HG02870 (cell line): ENCODE measurements around the gene RPP14.

Experiments
- ATAC-seq: cut with Tn5 transposase; IDR thresholded peaks from one replicate; pipeline ENCODE4 v1.9.1; 2021; ENCODE audit warnings: mild to moderate bottlenecking, moderate library complexity; ENCODE audit not compliant: unreplicated experiment

Gene RPP14

GRCh38 chr3:58353722-58354553 is 47.9 kb downstream of the RPP14 start:
- no peak for ATAC-seq

GRCh38 chr3:58355179-58355578 is 49.1 kb downstream of the RPP14 start:
- ATAC-seq: peak; percentile 57

- ATAC-seq: no peak
Measured at GRCh38 chr3:58356054-58356453, 50.0 kb downstream of the RPP14 start.

- ATAC-seq: no peak
Measured at GRCh38 chr3:58357402-58357801, 51.4 kb downstream of the RPP14 start.

- no peak for ATAC-seq
Measured at GRCh38 chr3:58358092-58358491, 52.0 kb downstream of the RPP14 start.

GRCh38 chr3:58358808-58359207 is 52.8 kb downstream of the RPP14 start:
- no peak for ATAC-seq

- ATAC-seq: no peak
Measured at GRCh38 chr3:58359621-58360020, 53.6 kb downstream of the RPP14 start.

- ATAC-seq: no peak
Measured at GRCh38 chr3:58361866-58362265, 55.8 kb downstream of the RPP14 start.

- no peak for ATAC-seq
Measured at GRCh38 chr3:58366699-58367098, 60.7 kb downstream of the RPP14 start.

GRCh38 chr3:58369038-58369437 is 63.0 kb downstream of the RPP14 start:
- ATAC-seq: no peak
